ENCODE results near the gene PHF21B.

The PHF21B gene

GRCh38 chr22:44891791-44892190 lies 118.0 kb downstream of the PHF21B start:
- DNase-seq (ENCODE audit: low spot score), result no peak
- no CpG with 5 or more reads among the region's 11 CpGs for WGBS, 2 donors (ENCODE audit: extremely low coverage in 2 of 2, insufficient read length in 2 of 2, insufficient replicate concordance in 1 of 2)

GRCh38 chr22:44891293-44891747 lies 118.5 kb downstream of the PHF21B start:
- DNase-seq (ENCODE audit: low spot score), result no peak
- WGBS, 2 donors (ENCODE audit: extremely low coverage in 2 of 2, insufficient read length in 2 of 2, insufficient replicate concordance in 1 of 2), result no CpG with 5 or more reads among the region's 11 CpGs
- Histone ChIP-seq H2AFZ (ENCODE audit: low read length) (no peak overlapping the region), H4K8ac (ENCODE audit: low read depth, low read length) (no peak overlapping the region), H2AK5ac (ENCODE audit: low read depth, low read length) (no peak overlapping the region), H3K23ac (ENCODE audit: low read depth, low read length, poor library complexity) (peak overlapping the region; percentile 75), H3K4me3 (ENCODE audit: low read length in 2 of 2) (no peak overlapping the region), H3K14ac (ENCODE audit: low read length) (no peak overlapping the region), H2BK5ac (ENCODE audit: low read length) (no peak overlapping the region), H3K27me3 (ENCODE audit: control insufficient read depth in 3 of 3, insufficient read depth in 3 of 3, low read depth in 1 of 3, low read length in 3 of 3) (no peaks in the 10 kb centered on the region), H3K9me3 (replicated peaks in 1 of 2; ENCODE audit: control insufficient read depth in 2 of 2, insufficient read depth in 1 of 2, low read depth in 1 of 2, low read length in 2 of 2) (no peaks in the 10 kb centered on the region), H3K4ac (ENCODE audit: low read length) (no peak overlapping the region), H2BK12ac (ENCODE audit: low read length) (no peak overlapping the region), H3K9ac (ENCODE audit: low read depth, low read length, poor library complexity) (no peak overlapping the region), H2BK120ac (ENCODE audit: low read depth, low read length) (no peak overlapping the region), H3K4me2 (ENCODE audit: insufficient read depth, low read length, poor library complexity, severe bottlenecking) (no peak overlapping the region), H3K4me1 (ENCODE audit: control insufficient read depth in 2 of 2, insufficient read depth in 1 of 2, low read depth in 1 of 2, low read length in 2 of 2) (peaks cover 0 to 7% of the 10 kb centered on the region in 2 donors), H3K18ac (ENCODE audit: low read length) (no peak overlapping the region), H3K36me3 (replicated peaks in 1 of 2; ENCODE audit: control insufficient read depth in 2 of 2, insufficient read depth in 2 of 2, low read length in 2 of 2) (peaks cover 39 to 95% of the 10 kb centered on the region in 2 donors), H3K79me1 (ENCODE audit: low read depth, low read length) (peaks cover 8% of the 10 kb centered on the region), H4K91ac (ENCODE audit: low read depth, low read length, poor library complexity) (no peak overlapping the region), H2BK15ac (ENCODE audit: low read length) (no peak overlapping the region), H3K27ac (replicated peaks; ENCODE audit: low read length) (no peak overlapping the region)

More at GRCh38 chr22:44891791-44892190, 118.0 kb downstream of the PHF21B start:
- H3K79me1 ChIP-seq (ENCODE audit: low read depth, low read length), result peaks cover 8% of the 10 kb centered on the region
- H3K4me2 ChIP-seq (ENCODE audit: insufficient read depth, low read length, poor library complexity, severe bottlenecking), result no peak overlapping the region
- H3K9me3 ChIP-seq (replicated peaks in 1 of 2; ENCODE audit: control insufficient read depth in 2 of 2, insufficient read depth in 1 of 2, low read depth in 1 of 2, low read length in 2 of 2), result no peaks in the 10 kb centered on the region
- H3K9ac ChIP-seq (ENCODE audit: low read depth, low read length, poor library complexity), result peak overlapping the region; percentile 51
- H3K23ac ChIP-seq (ENCODE audit: low read depth, low read length, poor library complexity), result peak overlapping the region; percentile 51
- H4K91ac ChIP-seq (ENCODE audit: low read depth, low read length, poor library complexity), result no peak overlapping the region
- peaks cover 0 to 7% of the 10 kb centered on the region in 2 donors for H3K4me1 ChIP-seq (ENCODE audit: control insufficient read depth in 2 of 2, insufficient read depth in 1 of 2, low read depth in 1 of 2, low read length in 2 of 2)
- no peak overlapping the region for H3K14ac ChIP-seq (ENCODE audit: low read length)
- H2AFZ ChIP-seq (ENCODE audit: low read length), result no peak overlapping the region
- H3K36me3 ChIP-seq (replicated peaks in 1 of 2; ENCODE audit: control insufficient read depth in 2 of 2, insufficient read depth in 2 of 2, low read length in 2 of 2), result peaks cover 39 to 96% of the 10 kb centered on the region in 2 donors
- H2BK15ac ChIP-seq (ENCODE audit: low read length), result no peak overlapping the region
- no peak overlapping the region for H3K4me3 ChIP-seq (ENCODE audit: low read length in 2 of 2)
- no peak overlapping the region for H3K4ac ChIP-seq (ENCODE audit: low read length)
- H2BK5ac ChIP-seq (ENCODE audit: low read length), result no peak overlapping the region
- no peak overlapping the region for H2BK12ac ChIP-seq (ENCODE audit: low read length)
- H3K27ac ChIP-seq (replicated peaks; ENCODE audit: low read length), result no peak overlapping the region
- no peak overlapping the region for H3K18ac ChIP-seq (ENCODE audit: low read length)
- H3K27me3 ChIP-seq (ENCODE audit: control insufficient read depth in 3 of 3, insufficient read depth in 3 of 3, low read depth in 1 of 3, low read length in 3 of 3), result no peaks in the 10 kb centered on the region
- H2AK5ac ChIP-seq (ENCODE audit: low read depth, low read length), result no peak overlapping the region
- no peak overlapping the region for H2BK120ac ChIP-seq (ENCODE audit: low read depth, low read length)
- H4K8ac ChIP-seq (ENCODE audit: low read depth, low read length), result no peak overlapping the region

- Histone ChIP-seq H3K4me1 (ENCODE audit: control insufficient read depth in 2 of 2, insufficient read depth in 1 of 2, low read depth in 1 of 2, low read length in 2 of 2) (peaks cover 0 to 7% of the 10 kb centered on the region in 2 donors), H2AFZ (ENCODE audit: low read length) (no peak overlapping the region), H2BK120ac (ENCODE audit: low read depth, low read length) (no peak overlapping the region), H2BK12ac (ENCODE audit: low read length) (no peak overlapping the region), H3K9me3 (replicated peaks in 1 of 2; ENCODE audit: control insufficient read depth in 2 of 2, insufficient read depth in 1 of 2, low read depth in 1 of 2, low read length in 2 of 2) (peaks cover 0 to 2% of the 10 kb centered on the region in 2 donors), H3K23ac (ENCODE audit: low read depth, low read length, poor library complexity) (peak overlapping the region; percentile 75), H3K4ac (ENCODE audit: low read length) (peak overlapping the region; percentile 7), H3K4me2 (ENCODE audit: insufficient read depth, low read length, poor library complexity, severe bottlenecking) (no peak overlapping the region), H4K8ac (ENCODE audit: low read depth, low read length) (peak overlapping the region; percentile 9), H3K18ac (ENCODE audit: low read length) (no peak overlapping the region), H3K27ac (replicated peaks; ENCODE audit: low read length) (no peak overlapping the region), H3K79me1 (ENCODE audit: low read depth, low read length) (peaks cover 8% of the 10 kb centered on the region), H3K27me3 (ENCODE audit: control insufficient read depth in 3 of 3, insufficient read depth in 3 of 3, low read depth in 1 of 3, low read length in 3 of 3) (no peaks in the 10 kb centered on the region), H3K36me3 (replicated peaks in 1 of 2; ENCODE audit: control insufficient read depth in 2 of 2, insufficient read depth in 2 of 2, low read length in 2 of 2) (peaks cover 44 to 95% of the 10 kb centered on the region in 2 donors), H2BK15ac (ENCODE audit: low read length) (no peak overlapping the region), H2BK5ac (ENCODE audit: low read length) (no peak overlapping the region), H3K9ac (ENCODE audit: low read depth, low read length, poor library complexity) (peak overlapping the region; percentile 37), H2AK5ac (ENCODE audit: low read depth, low read length) (no peak overlapping the region), H4K91ac (ENCODE audit: low read depth, low read length, poor library complexity) (no peak overlapping the region), H3K14ac (ENCODE audit: low read length) (no peak overlapping the region), H3K4me3 (ENCODE audit: low read length in 2 of 2) (peak overlapping the region in 1 of 2 donors; percentile 53)
- WGBS, 2 donors (ENCODE audit: extremely low coverage in 2 of 2, insufficient read length in 2 of 2, insufficient replicate concordance in 1 of 2), result no CpG with 5 or more reads among the region's 20 CpGs
- no peak for DNase-seq (ENCODE audit: low spot score)
These were observed 119.2 kb downstream of the PHF21B start for GRCh38 chr22:44890416-44891292.

- H3K4me3 ChIP-seq (ENCODE audit: low read length in 2 of 2), result no peak overlapping the region
- H4K91ac ChIP-seq (ENCODE audit: low read depth, low read length, poor library complexity), result no peak overlapping the region
- H2AFZ ChIP-seq (ENCODE audit: low read length), result no peak overlapping the region
These were observed 120.4 kb downstream of the PHF21B start for GRCh38 chr22:44889255-44889878.

More at GRCh38 chr22:44889255-44889878, 120.4 kb downstream of the PHF21B start:
- H2BK15ac ChIP-seq (ENCODE audit: low read length), result no peak overlapping the region
- H2BK120ac ChIP-seq (ENCODE audit: low read depth, low read length), result no peak overlapping the region
- H3K9ac ChIP-seq (ENCODE audit: low read depth, low read length, poor library complexity), result no peak overlapping the region
- H3K27me3 ChIP-seq (ENCODE audit: control insufficient read depth in 3 of 3, insufficient read depth in 3 of 3, low read depth in 1 of 3, low read length in 3 of 3), result no peaks in the 10 kb centered on the region
- H3K9me3 ChIP-seq (replicated peaks in 1 of 2; ENCODE audit: control insufficient read depth in 2 of 2, insufficient read depth in 1 of 2, low read depth in 1 of 2, low read length in 2 of 2), result peaks cover 0 to 4% of the 10 kb centered on the region in 2 donors
- H3K23ac ChIP-seq (ENCODE audit: low read depth, low read length, poor library complexity), result no peak overlapping the region
- H2BK5ac ChIP-seq (ENCODE audit: low read length), result no peak overlapping the region
- H2BK12ac ChIP-seq (ENCODE audit: low read length), result no peak overlapping the region
- H3K4me1 ChIP-seq (ENCODE audit: control insufficient read depth in 2 of 2, insufficient read depth in 1 of 2, low read depth in 1 of 2, low read length in 2 of 2), result peaks cover 0 to 4% of the 10 kb centered on the region in 2 donors
- DNase-seq (ENCODE audit: low spot score), result no peak
- no CpG with 5 or more reads among the region's 14 CpGs for WGBS, 2 donors (ENCODE audit: extremely low coverage in 2 of 2, insufficient read length in 2 of 2, insufficient replicate concordance in 1 of 2)
- H3K36me3 ChIP-seq (replicated peaks in 1 of 2; ENCODE audit: control insufficient read depth in 2 of 2, insufficient read depth in 2 of 2, low read length in 2 of 2), result peaks cover 48 to 95% of the 10 kb centered on the region in 2 donors
- H3K79me1 ChIP-seq (ENCODE audit: low read depth, low read length), result peaks cover 15% of the 10 kb centered on the region
- H3K14ac ChIP-seq (ENCODE audit: low read length), result peak overlapping the region; percentile 31
- H3K18ac ChIP-seq (ENCODE audit: low read length), result no peak overlapping the region
- H3K27ac ChIP-seq (replicated peaks; ENCODE audit: low read length), result no peak overlapping the region
- H4K8ac ChIP-seq (ENCODE audit: low read depth, low read length), result no peak overlapping the region
- H3K4me2 ChIP-seq (ENCODE audit: insufficient read depth, low read length, poor library complexity, severe bottlenecking), result no peak overlapping the region
- H3K4ac ChIP-seq (ENCODE audit: low read length), result no peak overlapping the region
- no peak overlapping the region for H2AK5ac ChIP-seq (ENCODE audit: low read depth, low read length)
